CD1c-positive myeloid dendritic cell (primary cell): ENCODE results near the gene KRTAP1-1.
"Not testable (repeated sequence)": the region's sequence is repeated elsewhere in the genome, so short reads cannot be mapped to it uniquely, and the experiment has no call there.

Source experiments
- DNase-seq: peaks from one replicate; pipeline ENCODE4 v3.0.0-alpha.2; 2016; ENCODE audit errors: extremely low spot score

Gene KRTAP1-1

GRCh38 chr17:41012326-41013120, 28.7 kb downstream of the KRTAP1-1 start:
- DNase-seq = no peak

- no peak for DNase-seq
Observed at GRCh38 chr17:41010441-41010840, 30.8 kb downstream of the KRTAP1-1 start.

- DNase-seq = no peak
Observed at GRCh38 chr17:41009936-41010335, 31.3 kb downstream of the KRTAP1-1 start.

- no peak for DNase-seq
Observed at GRCh38 chr17:41009301-41009760, 31.9 kb downstream of the KRTAP1-1 start.

- no peak for DNase-seq
Observed at GRCh38 chr17:41008811-41009210, 32.4 kb downstream of the KRTAP1-1 start, which contains the start of gene KRTAP3-1. Gene KRTAP3-1, minus strand, starts transcription at chr17:41009128. Its CDS starts 54 bp downstream, at chr17:41009074.

- no peak for DNase-seq
Observed at GRCh38 chr17:41004397-41004796, 36.9 kb downstream of the KRTAP1-1 start.

GRCh38 chr17:41003926-41004325, 37.3 kb downstream of the KRTAP1-1 start:
- no peak for DNase-seq

- no peak for DNase-seq
Observed at GRCh38 chr17:41002814-41003213, 38.4 kb downstream of the KRTAP1-1 start.

- DNase-seq = no peak
Observed at GRCh38 chr17:41001795-41002194, 39.5 kb downstream of the KRTAP1-1 start.

- not testable (repeated sequence) for DNase-seq
Observed at GRCh38 chr17:40999563-40999962, 41.7 kb downstream of the KRTAP1-1 start, which contains the start of gene KRTAP3-2. Gene KRTAP3-2, minus strand, starts transcription at chr17:40999906. Its CDS starts 53 bp downstream, at chr17:40999853.

GRCh38 chr17:40997361-40997760, 43.9 kb downstream of the KRTAP1-1 start:
- DNase-seq = no peak

GRCh38 chr17:40996829-40997228, 44.4 kb downstream of the KRTAP1-1 start:
- no peak for DNase-seq

GRCh38 chr17:40995116-40995515, 46.1 kb downstream of the KRTAP1-1 start:
- DNase-seq = no peak

GRCh38 chr17:40993839-40994238, 47.4 kb downstream of the KRTAP1-1 start, which contains the start of gene KRTAP3-3:
Gene KRTAP3-3, minus strand, starts transcription at chr17:40994164. Its CDS starts 67 bp downstream, at chr17:40994097.
- no peak for DNase-seq

GRCh38 chr17:40993084-40993483, 48.2 kb downstream of the KRTAP1-1 start:
- no peak for DNase-seq

- DNase-seq = no peak
Observed at GRCh38 chr17:40992666-40993065, 48.6 kb downstream of the KRTAP1-1 start.
